HG03469 (cell line): ENCODE data around the gene RCAN3.
"Not testable (repeated sequence)": the region's sequence is repeated elsewhere in the genome, so short reads cannot be mapped to it uniquely, and the experiment has no call there.

Experiments used
- ATAC-seq: cut with Tn5 transposase; IDR thresholded peaks from one replicate; pipeline ENCODE4 v1.9.1; 2021; ENCODE audit warnings: mild to moderate bottlenecking, moderate library complexity, moderate number of reproducible peaks; ENCODE audit not compliant: unreplicated experiment

RCAN3 gene

GRCh38 chr1:24547195-24547594, 44.6 kb downstream of the RCAN3 start:
- ATAC-seq = no peak

DNA sequence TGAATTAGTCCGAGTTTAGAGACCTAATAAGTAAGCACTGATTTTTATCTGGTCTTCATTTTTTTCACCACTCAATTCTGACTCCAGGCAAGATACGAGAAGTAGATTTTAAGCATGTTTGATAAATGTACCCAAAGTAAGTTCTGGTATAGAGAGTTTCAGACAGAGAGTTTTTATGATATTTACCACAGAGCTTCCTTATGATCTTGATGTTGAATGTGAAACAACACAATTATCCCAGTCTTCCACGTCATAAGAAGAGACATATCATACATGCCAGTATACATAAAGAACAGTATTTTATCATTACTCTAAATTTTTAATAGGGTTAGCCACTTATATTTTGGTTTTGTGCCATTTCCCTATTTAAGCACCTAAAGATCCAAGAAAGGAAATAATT, 45.4 kb downstream of the RCAN3 start:
- ATAC-seq = no peak

- not testable (repeated sequence) for ATAC-seq
Measured at GRCh38 chr1:24549210-24549609, 46.6 kb downstream of the RCAN3 start.

- no peak for ATAC-seq
Measured at GRCh38 chr1:24551290-24551959, 48.8 kb downstream of the RCAN3 start.

- ATAC-seq = no peak
Measured at GRCh38 chr1:24551960-24552571, 49.4 kb downstream of the RCAN3 start.

DNA sequence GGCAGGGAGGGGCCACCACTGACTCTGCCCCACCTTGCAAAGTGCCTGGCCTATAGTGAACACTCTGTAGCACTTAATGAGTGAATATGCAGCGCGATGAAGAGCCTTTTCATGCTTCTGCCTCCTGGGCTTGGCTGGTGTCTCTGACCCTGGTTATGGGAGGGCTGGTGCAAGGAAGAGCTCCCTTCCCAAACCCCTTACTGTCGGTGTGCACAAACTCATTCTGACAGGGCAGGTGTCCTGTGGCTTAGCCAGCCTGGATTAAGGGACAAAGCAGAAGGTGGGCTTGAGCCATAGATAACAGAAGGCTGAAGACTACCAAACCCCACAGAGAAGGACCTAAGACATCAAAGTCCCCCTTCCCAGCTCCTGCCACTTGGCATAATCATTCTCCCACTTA, 51.3 kb downstream of the RCAN3 start:
- no peak for ATAC-seq

- no peak for ATAC-seq
Measured at GRCh38 chr1:24554714-24555113, 52.1 kb downstream of the RCAN3 start.

DNA sequence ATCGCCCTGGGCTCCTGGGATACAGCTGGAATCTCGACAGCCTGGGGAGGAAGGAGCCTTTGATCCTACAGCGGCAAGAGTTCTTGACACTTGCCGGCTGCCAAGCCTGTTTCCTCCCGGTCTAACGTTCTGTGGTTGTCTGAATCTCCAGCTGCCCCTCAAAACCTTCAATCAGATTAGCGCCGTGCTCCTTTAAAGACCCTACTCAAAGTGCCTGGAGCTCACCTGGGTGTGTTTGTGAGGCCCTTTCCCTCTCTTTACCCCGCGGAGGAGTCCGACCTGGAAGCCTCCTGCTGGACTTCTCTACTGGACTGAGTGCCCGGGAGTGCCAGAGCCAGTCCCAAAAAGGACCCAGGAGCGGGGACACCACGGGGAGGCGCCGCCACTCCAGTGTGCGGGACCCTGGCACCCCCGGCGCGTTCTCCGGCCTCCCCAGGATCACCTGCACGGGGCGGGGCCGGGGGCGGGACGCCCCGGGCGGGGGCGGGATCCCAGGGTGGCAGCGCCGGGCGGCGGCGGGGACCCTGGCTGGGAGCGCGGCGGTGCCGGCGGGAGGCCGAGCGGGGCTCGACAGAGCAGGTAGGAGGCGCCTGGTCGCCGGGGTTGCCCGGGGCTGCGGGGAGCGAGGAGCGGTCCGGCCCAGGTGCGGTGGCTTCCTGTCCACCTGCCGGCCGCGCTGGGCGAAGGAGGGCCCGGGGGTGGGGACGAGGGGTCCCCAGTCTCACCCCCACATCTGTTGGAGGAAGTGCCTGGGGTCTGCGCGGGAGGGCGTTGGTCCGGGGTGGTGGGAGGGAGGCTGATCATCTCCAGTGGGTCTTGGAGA, 53.2 kb downstream of the RCAN3 start, which contains the start of gene NCMAP:
Gene NCMAP, plus strand, starts transcription at position 497 of the 823 bp plus-strand sequence. CDS start 39,344 bp downstream, outside the sequence.
- no peak for ATAC-seq

GRCh38 chr1:24556414-24556795, 53.8 kb downstream of the RCAN3 start:
- no peak for ATAC-seq

GRCh38 chr1:24557220-24557619, 54.6 kb downstream of the RCAN3 start:
- no peak for ATAC-seq

GRCh38 chr1:24557711-24558131, 55.1 kb downstream of the RCAN3 start:
- ATAC-seq = no peak

- no peak for ATAC-seq
Measured at GRCh38 chr1:24558455-24558854, 55.8 kb downstream of the RCAN3 start.

- no peak for ATAC-seq
Measured at GRCh38 chr1:24558902-24559791, 56.5 kb downstream of the RCAN3 start.

DNA sequence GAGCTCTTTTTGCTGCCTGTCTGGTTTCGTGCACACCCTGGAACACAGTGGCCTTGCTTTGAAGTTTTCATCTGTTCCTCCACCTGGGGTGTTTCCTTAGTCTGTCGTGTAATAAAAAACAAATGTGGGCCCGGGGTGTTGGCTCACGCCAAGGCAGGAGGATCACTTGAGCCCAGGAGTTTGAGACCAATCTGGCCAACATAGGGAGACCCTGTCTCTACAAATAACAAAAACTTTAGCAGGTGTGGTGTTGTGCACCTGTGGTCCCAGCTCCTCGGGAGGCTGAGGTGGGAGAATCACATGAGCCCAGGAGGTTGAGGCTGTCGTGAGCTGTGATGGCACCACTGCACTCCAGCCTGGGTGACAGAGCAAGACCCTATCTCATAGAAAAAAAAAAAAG, 57.7 kb downstream of the RCAN3 start:
- no peak for ATAC-seq

DNA sequence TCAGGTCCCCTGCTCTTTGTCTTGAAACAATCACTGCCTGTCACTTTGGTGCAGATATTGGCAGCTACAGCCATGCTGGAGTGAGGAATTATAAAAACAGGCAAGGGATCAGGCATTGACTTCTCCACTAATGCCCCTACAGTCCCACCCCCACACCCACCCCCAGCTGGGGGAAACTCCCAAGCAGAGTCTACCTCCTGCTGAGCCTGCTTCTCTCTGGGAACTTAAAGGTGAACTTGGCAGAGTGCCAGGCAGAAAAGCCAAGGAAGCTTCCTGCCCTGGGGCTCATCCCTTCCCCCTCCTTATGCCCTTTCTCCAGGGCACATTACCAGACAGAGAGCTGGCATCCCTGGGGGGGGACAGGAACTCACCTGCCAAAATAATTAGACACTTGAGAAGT, 60.0 kb downstream of the RCAN3 start:
- no peak for ATAC-seq

DNA sequence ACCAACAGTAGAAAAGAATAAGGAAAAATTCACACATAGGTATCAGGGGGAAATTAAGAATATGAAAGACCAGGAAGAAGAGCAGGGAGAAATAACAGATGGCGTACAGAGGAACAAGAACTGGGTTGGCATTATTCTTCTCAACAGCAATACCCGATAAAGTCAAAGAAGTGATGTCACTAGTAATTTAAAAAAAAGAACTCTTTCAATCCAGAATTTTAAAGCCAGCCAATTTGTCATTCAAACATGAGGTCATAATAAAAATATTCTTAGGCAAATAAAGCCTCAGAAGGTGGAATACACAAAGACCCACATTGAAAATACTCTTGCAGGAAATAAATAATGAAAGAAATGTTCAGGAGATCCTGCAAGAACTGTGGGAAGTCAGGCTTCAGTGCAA, 62.1 kb downstream of the RCAN3 start:
- no peak for ATAC-seq

DNA sequence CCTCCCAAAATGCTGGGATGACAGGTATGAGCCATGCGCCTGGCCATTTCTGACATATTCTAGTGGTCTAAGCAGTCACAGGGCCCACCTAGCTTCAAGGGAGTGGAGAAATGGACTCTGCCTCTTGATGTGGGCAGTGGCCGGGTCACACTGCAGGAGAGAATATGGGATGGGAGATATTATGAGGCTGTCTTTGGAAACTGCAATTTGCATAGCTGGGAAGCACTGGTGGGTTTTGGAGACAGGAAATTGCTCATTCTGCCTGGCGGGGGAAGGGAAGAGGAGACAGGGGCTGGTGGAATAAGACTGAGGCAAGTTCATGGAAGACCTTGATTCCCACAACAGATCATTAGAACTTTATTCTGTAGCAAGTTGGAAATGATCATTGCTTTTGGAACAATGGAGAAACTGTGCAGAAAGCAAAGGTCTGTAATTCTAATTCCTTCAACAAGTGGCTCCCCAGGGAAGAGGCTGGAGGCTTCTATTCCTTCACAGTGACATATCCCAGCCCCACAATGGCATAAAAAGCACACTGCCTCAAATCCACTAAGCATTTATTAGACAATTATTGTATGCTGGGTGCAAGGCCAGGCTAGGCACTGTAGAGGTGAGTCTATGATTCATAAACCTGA, 63.7 kb downstream of the RCAN3 start:
- no peak for ATAC-seq

GRCh38 chr1:24567792-24568388, 65.3 kb downstream of the RCAN3 start:
- ATAC-seq = no peak

GRCh38 chr1:24568475-24568874, 65.8 kb downstream of the RCAN3 start:
- ATAC-seq = no peak
